Stimulated activated CD8-positive, alpha-beta memory T cell treated with anti-CD3 and anti-CD28 coated beads, Interleukin-12 subunit alpha, Interleukin-12 subunit beta, amount 100 ng/mL, for 4 hours (primary cell): ENCODE data around the gene CASTOR2.
A peak's percentile ranks its signal among the peaks of the same experiment; 100 is the strongest.
"Not testable (repeated sequence)": the region's sequence is repeated elsewhere in the genome, so short reads cannot be mapped to it uniquely, and the experiment has no call there.

Experiments
- DNase-seq: peaks from one replicate; pipeline ENCODE4 v3.0.0-alpha.2; 2020; ENCODE audit warnings: low read depth

CASTOR2 gene

GRCh38 chr7:74964511-74965119 is at the start of gene CASTOR2:
Gene CASTOR2 (plus strand): TSS chr7:74964705. CDS start chr7:74964986, 281 bp downstream.
- DNase-seq = peak; percentile 56

DNA sequence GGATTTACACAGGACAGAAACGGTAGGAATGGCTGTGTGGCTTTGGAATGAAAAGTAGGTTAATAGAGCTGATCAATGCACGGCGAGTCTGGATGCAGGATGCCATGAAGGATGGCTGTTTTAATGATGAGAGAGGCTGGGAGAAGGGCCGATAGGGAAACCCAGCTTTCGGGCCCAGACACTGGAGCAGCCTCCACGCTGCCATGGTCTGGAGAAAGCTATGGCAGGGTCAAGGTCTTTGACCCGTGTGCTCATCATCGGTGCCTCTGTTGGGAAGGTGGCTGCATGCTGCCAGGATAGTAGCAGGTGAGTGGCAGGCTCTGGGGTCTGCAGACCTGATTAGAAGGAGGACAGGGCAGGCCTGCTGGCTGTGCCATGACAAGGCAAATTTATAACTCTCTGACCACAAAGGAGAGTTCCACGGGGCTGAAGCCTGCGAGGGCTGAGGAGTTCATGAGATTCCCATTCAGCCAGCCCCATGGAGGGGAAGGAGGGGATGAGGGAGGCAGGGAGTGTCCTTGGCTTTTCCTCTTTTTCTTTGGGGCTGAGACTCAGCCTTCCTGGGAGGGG is 42.1 kb upstream of the CASTOR2 start:
- DNase-seq = not testable (repeated sequence)

DNA sequence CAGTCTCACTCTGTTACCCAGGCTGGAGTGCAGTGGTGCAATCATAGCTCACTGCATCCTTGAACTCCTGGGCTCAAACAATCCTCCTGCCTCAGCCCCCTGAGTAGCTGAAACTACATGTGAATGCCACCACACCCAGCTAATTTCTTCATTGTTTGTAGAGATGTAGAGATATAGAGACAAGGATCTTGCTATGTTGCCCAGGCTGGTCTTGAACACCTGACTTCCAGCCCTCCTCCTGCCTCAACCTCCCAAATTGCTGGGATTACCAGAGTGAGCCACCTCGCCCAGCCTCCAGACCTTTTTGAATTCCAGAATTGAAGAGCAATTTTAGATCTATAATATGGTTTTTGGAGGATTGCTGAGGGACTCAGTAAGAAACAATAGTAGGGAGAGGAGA is 40.9 kb upstream of the CASTOR2 start:
- not testable (repeated sequence) for DNase-seq

DNA sequence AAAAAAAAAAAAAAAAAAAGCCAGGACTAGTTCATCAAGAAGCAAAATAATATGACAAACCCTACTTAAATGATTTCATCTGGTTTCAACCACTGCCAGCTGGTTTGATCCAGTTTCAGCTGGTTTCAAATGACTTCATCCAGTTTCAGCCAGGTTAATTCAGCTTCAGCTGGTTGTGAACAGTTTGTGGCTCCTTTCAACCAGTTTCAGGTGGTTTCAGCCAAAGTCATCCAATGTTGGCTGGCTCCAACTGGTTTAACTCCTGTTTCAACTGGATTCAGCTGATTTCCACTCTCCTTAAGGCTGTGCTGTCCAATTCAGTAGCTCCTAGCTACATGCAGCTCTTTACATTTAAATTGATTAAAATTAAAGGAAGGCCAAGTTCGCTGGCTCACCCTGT is 37.5 kb upstream of the CASTOR2 start:
- not testable (repeated sequence) for DNase-seq

DNA sequence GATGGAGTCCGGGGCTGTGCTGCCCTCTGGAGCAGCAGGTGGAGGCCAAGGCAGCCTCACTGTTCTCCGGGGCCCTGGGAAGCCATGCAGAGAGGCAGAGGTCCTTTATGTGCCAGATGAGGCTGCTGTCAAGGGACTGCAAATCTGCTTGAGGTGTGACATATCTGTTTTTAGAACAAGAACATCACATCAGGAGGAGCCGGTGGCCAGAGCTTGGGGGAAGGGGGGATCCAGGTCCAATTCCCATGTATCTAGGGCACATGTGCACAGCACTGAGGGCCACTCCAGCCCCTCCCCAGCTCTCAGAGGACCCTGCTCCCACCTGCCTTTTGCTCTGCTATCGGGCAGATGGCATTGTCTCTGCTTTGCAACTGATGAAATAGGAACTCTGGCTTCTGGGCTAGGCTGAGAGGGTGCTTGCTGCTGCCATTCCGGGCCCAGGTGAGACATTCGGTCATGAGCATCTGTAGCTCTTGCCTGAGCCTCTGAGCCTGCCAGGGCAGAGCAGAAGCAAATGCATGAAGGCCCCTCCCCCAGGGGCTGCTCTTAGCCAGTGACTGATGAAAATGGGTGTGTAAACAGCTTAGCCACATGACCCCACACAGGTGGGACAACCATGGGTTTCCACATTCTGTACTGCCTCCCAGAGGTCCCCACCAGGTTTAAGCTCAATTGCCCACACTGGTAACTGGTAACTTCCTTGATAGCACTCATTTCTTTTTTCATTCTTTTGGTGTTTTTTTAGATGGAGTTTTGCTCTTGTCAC is 32.8 kb upstream of the CASTOR2 start:
- DNase-seq = not testable (repeated sequence)

GRCh38 chr7:74939429-74939828 is 25.1 kb upstream of the CASTOR2 start:
- not testable (repeated sequence) for DNase-seq

DNA sequence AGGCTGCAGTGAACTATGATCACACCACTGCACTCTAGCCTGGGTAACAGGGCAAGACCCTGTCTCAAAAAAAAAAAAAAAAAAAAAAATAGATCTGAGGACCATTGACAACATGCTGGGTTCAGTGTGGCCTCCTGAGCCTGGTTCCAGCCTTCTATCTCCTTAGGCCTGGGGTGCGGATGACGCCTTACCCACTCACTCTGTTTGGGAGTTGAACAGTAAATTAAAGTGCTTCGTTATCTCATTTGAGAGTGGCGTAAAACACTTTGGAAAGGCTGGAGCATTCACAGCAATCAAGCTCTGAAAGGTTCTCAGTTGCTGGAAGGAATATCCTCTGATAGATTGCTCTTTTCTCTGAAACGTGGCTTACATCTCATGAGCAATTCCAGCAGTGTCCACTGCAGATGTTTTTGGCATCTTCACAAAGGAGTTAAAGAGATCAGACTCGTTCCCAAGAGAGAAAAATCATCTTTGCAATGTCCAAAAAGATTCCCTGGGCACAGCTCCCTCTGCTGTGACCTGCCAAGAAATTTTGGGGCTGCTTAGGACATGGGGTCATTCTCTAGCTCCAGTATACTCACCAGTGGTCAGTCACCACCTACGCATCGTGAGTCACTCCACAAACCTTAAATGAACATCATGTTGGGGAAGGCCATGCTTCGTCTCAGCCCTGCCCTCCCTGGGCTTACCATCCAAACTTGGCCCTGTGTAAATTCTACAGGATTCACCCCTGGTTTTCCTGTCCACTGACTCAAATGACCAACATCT is 23.0 kb upstream of the CASTOR2 start:
- not testable (repeated sequence) for DNase-seq

DNA sequence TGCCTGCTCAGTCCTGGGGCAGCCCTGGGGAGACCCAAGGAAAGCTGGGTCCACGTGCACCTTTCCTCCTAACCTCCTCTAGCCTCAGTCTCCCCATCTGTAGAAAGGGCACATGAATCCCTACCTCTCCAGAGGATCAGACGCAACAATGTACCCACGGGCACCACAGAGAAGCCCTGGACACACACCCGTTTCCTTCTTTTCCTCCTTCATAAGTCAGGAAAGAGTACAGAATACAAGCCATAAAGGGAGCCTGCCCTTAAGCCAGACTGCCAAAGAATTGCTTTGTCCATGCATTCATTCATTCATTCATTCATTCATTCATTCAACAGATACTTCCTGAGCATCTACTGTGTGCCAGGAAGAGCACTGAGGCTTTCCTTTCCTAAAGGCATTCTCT is 20.6 kb upstream of the CASTOR2 start:
- not testable (repeated sequence) for DNase-seq

- not testable (repeated sequence) for DNase-seq
Measured at GRCh38 chr7:74947741-74948140, 16.8 kb upstream of the CASTOR2 start.

DNA sequence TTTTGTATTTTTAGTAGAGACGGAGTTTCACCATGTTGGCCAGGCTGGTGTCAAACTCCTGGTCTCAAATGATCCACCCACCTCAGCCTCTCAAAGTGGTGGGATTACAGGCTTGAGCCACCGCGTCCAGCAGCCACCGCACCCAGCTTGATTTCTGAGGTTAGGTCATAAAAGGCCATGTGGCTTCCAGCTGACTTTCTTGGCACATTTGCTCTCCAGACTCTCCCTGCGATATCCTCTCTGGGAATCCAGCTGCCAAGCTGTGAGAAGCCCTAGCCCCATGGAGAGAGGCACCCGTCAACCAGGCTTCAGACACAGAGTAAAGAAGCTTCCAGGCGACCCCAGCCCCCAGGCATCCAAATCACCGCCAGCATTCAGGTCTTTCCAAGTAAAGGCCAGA is 10.7 kb upstream of the CASTOR2 start:
- not testable (repeated sequence) for DNase-seq

DNA sequence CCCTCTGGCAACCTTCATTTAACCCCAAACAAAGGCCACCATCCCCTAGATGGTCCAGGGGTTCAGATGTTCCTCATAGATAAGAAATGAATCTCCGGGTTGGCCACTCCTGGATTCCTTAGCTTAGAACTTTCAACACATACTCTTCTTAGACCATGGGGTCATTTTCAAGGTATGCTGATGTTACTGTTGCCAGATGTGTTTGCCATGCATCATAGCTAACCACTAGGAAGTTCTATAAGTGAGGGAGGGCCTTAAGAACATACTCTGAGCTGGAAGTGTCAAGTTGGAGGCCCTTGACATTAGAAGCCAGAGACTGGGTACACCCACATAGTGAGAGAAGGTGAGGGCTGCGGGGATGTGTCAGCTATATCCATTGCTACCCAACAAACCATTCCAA is 6.2 kb upstream of the CASTOR2 start:
- not testable (repeated sequence) for DNase-seq

GRCh38 chr7:74963704-74964510 is 598 bp upstream of the CASTOR2 start:
- DNase-seq = not testable (repeated sequence)

DNA sequence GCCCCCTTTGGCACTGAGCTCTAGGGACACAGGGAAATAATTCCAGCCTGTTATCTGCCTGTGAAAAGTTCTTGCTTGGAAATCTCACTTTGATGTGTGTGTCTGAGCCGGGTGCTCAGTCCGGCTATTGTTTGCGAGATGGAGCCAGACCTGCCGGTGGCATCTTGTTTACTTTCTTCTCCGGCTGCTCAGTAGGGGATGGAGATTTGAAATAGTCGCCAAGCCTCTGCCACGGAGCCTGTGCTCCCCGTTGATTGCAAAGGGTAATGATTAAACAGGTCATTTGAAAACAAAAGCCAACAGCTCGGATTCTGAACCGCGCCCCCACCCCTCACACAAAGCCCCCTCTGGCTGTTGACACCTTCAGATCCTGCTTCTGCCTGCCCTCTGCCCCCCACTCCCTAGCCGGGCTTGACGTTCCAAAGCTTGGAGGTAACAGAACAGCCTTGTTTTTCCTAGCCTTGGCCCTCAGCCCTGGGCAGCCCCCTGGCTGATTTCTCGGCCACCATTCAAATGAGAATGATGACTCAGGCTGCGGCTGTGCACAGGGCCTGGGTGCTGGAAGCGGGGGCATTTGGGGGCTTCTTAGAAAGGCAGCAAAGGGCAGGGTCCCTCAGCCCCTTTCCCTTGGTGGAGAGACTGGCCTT is 1.8 kb downstream of the CASTOR2 start:
- not testable (repeated sequence) for DNase-seq

DNA sequence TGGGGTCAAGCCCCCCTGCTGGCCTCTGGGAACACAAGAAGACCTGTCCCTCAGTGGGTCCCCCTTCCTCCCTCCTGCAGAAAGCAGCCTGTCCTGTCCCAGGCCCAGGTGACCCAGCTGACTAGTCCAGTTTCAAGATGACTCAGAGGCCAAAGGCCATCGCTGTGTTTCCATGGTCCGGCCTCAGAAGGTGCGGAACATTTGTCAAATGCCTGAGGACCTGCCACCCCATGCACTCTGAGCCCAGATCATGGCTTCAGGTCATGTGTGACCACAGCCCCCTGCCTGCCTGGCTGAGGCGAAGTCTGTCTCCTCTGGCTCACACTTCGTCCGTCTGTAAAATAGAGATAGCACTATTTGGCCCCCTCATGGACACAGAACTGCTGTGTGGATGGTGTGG is 2.4 kb downstream of the CASTOR2 start:
- DNase-seq = not testable (repeated sequence)

GRCh38 chr7:74971431-74971830 is 6.9 kb downstream of the CASTOR2 start:
- not testable (repeated sequence) for DNase-seq

DNA sequence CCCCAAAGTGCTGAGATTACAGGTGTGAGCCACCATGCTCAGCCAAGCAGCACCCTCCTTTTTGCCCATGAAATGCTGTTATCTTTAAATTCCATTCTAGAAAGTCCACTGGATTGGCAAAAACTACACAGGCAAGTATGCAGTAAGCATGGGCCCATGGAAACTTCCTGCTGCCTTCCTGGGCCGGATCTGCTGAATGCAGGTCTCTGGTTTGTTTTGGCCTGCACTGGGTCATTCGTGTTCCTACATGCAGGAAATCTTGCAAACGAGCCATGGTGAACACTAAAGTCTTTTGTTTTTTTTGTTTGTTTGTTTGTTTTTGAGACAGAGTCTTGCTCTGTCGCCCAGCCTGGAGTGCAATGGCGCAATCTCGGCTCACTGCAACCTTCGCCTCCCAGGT is 7.9 kb downstream of the CASTOR2 start:
- DNase-seq = not testable (repeated sequence)

GRCh38 chr7:74975959-74976358 is 11.5 kb downstream of the CASTOR2 start:
- not testable (repeated sequence) for DNase-seq

- DNase-seq = not testable (repeated sequence)
Measured at GRCh38 chr7:74977523-74977922, 13.0 kb downstream of the CASTOR2 start.

- DNase-seq = not testable (repeated sequence)
Measured at GRCh38 chr7:74988436-74988835, 23.9 kb downstream of the CASTOR2 start.

DNA sequence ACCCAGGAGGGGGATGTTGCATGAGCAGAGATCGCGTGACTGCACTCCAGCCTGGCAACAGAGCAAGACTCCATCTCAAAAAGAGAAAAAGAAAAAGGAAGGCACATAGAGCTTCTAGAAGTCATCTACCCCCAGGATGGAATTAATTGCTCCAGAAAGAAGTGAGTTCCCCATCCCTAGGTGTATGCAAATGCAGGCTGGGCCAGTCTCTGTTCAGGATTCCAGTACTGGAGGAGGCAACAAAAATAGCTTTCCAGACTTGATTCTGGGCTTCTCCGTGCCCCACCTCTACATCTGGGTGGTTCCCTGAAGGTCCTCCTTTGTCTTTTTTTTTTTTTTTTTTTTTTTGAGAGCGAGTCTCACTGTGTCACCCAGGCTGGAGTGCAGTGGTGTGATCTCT is 28.6 kb downstream of the CASTOR2 start:
- no peak for DNase-seq
